GM21576 (cell line): ENCODE data around the gene FGB.

ENCODE experiments used
- ATAC-seq: cut with Tn5 transposase; IDR thresholded peaks from one replicate; pipeline ENCODE4 v1.9.1; 2021; ENCODE audit warnings: mild to moderate bottlenecking, moderate library complexity; ENCODE audit not compliant: unreplicated experiment

The FGB gene

GRCh38 chr4:154562697-154563254 lies at the start of gene FGB:
Gene FGB (plus strand): TSS chr4:154563011. CDS start chr4:154563019, 8 bp downstream.
- no peak for ATAC-seq

GRCh38 chr4:154516318-154517029 lies 46.3 kb upstream of the FGB start:
- no peak for ATAC-seq

- no peak for ATAC-seq
Observed at GRCh38 chr4:154517591-154517990, 45.2 kb upstream of the FGB start.

- no peak for ATAC-seq
Observed at GRCh38 chr4:154519214-154519613, 43.6 kb upstream of the FGB start.

- no peak for ATAC-seq
Observed at GRCh38 chr4:154521607-154522006, 41.2 kb upstream of the FGB start.

- no peak for ATAC-seq
Observed at GRCh38 chr4:154526151-154526550, 36.7 kb upstream of the FGB start.

GRCh38 chr4:154527308-154527707 lies 35.5 kb upstream of the FGB start:
- ATAC-seq, result no peak

- no peak for ATAC-seq
Observed at GRCh38 chr4:154528869-154529268, 33.9 kb upstream of the FGB start.

- no peak for ATAC-seq
Observed at GRCh38 chr4:154529728-154530519, 32.9 kb upstream of the FGB start.

GRCh38 chr4:154534296-154534695 lies 28.5 kb upstream of the FGB start:
- no peak for ATAC-seq

GRCh38 chr4:154542271-154542879 lies 20.4 kb upstream of the FGB start:
- no peak for ATAC-seq

GRCh38 chr4:154545689-154546088 lies 17.1 kb upstream of the FGB start:
- ATAC-seq, result no peak

GRCh38 chr4:154549894-154550790 lies 12.7 kb upstream of the FGB start, which contains the start of gene PLRG1:
Gene PLRG1 (minus strand): TSS chr4:154550400. CDS start chr4:154550308, 92 bp downstream.
- ATAC-seq, result peak; percentile 98

- ATAC-seq, result peak; percentile 45
Observed at GRCh38 chr4:154551872-154552686, 10.7 kb upstream of the FGB start.

GRCh38 chr4:154559141-154559493 lies 3.7 kb upstream of the FGB start:
- ATAC-seq, result peak; percentile 25

GRCh38 chr4:154559494-154560418 lies 3.1 kb upstream of the FGB start:
- ATAC-seq, result peak; percentile 85

- ATAC-seq, result no peak
Observed at GRCh38 chr4:154560419-154560801, 2.4 kb upstream of the FGB start.

- ATAC-seq, result no peak
Observed at GRCh38 chr4:154560824-154561231, 2.0 kb upstream of the FGB start.

GRCh38 chr4:154564311-154564710 lies 1.5 kb downstream of the FGB start:
- no peak for ATAC-seq
